ENCODE results near the gene CCDC152.

The CCDC152 gene

GRCh38 chr5:42753099-42753498 is 3.5 kb upstream of the CCDC152 start:
- in situ Hi-C loops (cut with HindIII; ENCODE audit: low sequenced_read_pairs): no loop called here
- TF ChIP-seq CTCF (IDR thresholded peaks at IDR 0.05; ENCODE audit: low read depth, low read length): no peak
- no peak for DNase-seq (ENCODE audit: low read depth, low spot score)
- H3K4me3 ChIP-seq (ENCODE audit: low read depth, low read length): no peak overlapping the region

- DNase-seq (ENCODE audit: low read depth, low spot score): no peak
- no peak overlapping the region for H3K4me3 ChIP-seq (ENCODE audit: low read depth, low read length)
- in situ Hi-C loops (cut with HindIII; ENCODE audit: low sequenced_read_pairs): no loop called here
- no peak for TF ChIP-seq CTCF (IDR thresholded peaks at IDR 0.05; ENCODE audit: low read depth, low read length)
These were observed 2.8 kb downstream of the CCDC152 start for GRCh38 chr5:42759456-42759855.

- in situ Hi-C loops (cut with HindIII; ENCODE audit: low sequenced_read_pairs): no loop called here
- no peak overlapping the region for H3K4me3 ChIP-seq (ENCODE audit: low read depth, low read length)
- DNase-seq (ENCODE audit: low read depth, low spot score): no peak
- TF ChIP-seq CTCF (IDR thresholded peaks at IDR 0.05; ENCODE audit: low read depth, low read length): no peak
These were observed 3.8 kb downstream of the CCDC152 start for GRCh38 chr5:42760426-42760825.

DNA sequence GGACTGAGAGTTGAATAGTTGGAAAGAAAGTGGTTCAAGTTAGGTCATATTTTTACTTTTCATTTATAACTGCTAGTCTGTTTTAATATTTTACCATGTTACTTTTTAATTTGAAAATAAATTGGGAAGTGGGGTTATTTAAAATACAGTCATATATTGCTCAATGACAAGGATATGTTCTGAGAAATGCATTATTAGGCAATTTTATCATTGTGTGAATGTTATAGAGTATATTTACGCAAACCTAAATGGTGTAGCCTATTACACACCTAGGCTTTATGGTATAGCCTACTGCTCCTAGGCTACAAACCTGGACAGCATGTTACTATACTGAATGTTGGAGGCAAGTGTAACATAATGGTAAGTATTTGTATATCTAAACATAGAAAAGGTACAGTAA is 5.2 kb downstream of the CCDC152 start:
- in situ Hi-C loops (cut with HindIII; ENCODE audit: low sequenced_read_pairs): no loop called here
- TF ChIP-seq CTCF (IDR thresholded peaks at IDR 0.05; ENCODE audit: low read depth, low read length): no peak
- no peak overlapping the region for H3K4me3 ChIP-seq (ENCODE audit: low read depth, low read length)
- no peak for DNase-seq (ENCODE audit: low read depth, low spot score)

GRCh38 chr5:42767491-42768105 is 11.0 kb downstream of the CCDC152 start:
- TF ChIP-seq CTCF (IDR thresholded peaks at IDR 0.05; ENCODE audit: low read depth, low read length): peak; percentile 33
- DNase-seq (ENCODE audit: low read depth, low spot score): peak; percentile 44
- H3K4me3 ChIP-seq (ENCODE audit: low read depth, low read length): no peak overlapping the region
- in situ Hi-C loops (cut with HindIII; ENCODE audit: low sequenced_read_pairs): no loop called here

DNA sequence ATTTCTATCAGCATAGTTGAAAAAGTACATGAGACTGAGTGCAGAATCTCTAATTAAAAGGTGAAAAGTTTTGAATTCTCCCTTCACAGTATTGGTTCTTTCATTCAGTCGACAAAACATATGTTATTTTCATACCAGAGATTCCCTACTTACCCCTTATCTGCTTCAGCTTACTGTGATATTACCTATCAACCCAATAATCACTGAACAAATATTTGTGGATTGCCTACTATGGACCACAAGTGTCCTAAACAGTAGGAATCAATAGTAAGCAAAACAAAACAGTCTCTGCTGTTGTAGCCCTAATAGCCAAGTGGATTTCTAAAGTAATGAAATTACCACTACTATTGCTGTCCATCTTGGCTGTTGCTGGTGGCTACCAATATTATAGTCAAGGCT is 11.5 kb downstream of the CCDC152 start:
- no peak overlapping the region for H3K4me3 ChIP-seq (ENCODE audit: low read depth, low read length)
- in situ Hi-C loops (cut with HindIII; ENCODE audit: low sequenced_read_pairs): no loop called here
- no peak for TF ChIP-seq CTCF (IDR thresholded peaks at IDR 0.05; ENCODE audit: low read depth, low read length)
- no peak for DNase-seq (ENCODE audit: low read depth, low spot score)

DNA sequence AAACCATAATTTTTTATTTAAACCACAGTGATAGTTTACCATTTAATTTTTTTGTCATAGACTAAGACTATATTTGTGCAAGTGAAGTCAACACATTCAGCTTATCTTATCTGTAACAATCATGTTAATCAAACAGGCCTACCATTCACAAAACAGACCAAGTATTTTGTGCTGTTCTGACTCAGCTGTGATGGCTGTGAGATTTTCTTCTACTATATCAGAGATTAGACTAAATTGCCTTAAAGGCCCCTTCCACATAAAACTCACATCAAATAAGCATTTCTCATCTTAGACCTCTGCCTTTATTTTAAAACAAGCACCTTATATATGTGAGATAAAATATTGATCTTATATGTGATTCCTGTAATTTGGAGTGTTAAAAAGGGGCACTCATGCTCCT is 13.4 kb downstream of the CCDC152 start:
- in situ Hi-C loops (cut with HindIII; ENCODE audit: low sequenced_read_pairs): no loop called here
- DNase-seq (ENCODE audit: low read depth, low spot score): no peak
- H3K4me3 ChIP-seq (ENCODE audit: low read depth, low read length): no peak overlapping the region
- TF ChIP-seq CTCF (IDR thresholded peaks at IDR 0.05; ENCODE audit: low read depth, low read length): no peak
